Neuron (in vitro differentiated cells): ENCODE results near the gene NKX1-2.
A peak's percentile ranks its signal among the peaks of the same experiment; 100 is the strongest.

ENCODE experiments used
- H2AFZ ChIP-seq: one replicate; pipeline ENCODE4 v1.6.1; 2013; ENCODE audit warnings: low read depth, mild to moderate bottlenecking, inconsistent platforms, low read length, moderate library complexity
- H3K27me3 ChIP-seq: one replicate; pipeline ENCODE4 v1.6.1; 2013; ENCODE audit warnings: low read length; ENCODE audit not compliant: insufficient read depth
- H3K36me3 ChIP-seq: one replicate; pipeline ENCODE4 v1.6.1; 2013; ENCODE audit warnings: low read length; ENCODE audit not compliant: insufficient read depth
- H3K4me1 ChIP-seq: one replicate; pipeline ENCODE4 v1.6.1; 2013; ENCODE audit warnings: low read length; ENCODE audit not compliant: insufficient read depth
- H3K4me3 ChIP-seq: 2 replicates; pipeline ENCODE4 v1.5.1; 2013; ENCODE audit warnings: mild to moderate bottlenecking, low read length, moderate library complexity
- H3K9me3 ChIP-seq: one replicate; pipeline ENCODE4 v1.6.1; 2013; ENCODE audit warnings: low read length

Gene NKX1-2

DNA sequence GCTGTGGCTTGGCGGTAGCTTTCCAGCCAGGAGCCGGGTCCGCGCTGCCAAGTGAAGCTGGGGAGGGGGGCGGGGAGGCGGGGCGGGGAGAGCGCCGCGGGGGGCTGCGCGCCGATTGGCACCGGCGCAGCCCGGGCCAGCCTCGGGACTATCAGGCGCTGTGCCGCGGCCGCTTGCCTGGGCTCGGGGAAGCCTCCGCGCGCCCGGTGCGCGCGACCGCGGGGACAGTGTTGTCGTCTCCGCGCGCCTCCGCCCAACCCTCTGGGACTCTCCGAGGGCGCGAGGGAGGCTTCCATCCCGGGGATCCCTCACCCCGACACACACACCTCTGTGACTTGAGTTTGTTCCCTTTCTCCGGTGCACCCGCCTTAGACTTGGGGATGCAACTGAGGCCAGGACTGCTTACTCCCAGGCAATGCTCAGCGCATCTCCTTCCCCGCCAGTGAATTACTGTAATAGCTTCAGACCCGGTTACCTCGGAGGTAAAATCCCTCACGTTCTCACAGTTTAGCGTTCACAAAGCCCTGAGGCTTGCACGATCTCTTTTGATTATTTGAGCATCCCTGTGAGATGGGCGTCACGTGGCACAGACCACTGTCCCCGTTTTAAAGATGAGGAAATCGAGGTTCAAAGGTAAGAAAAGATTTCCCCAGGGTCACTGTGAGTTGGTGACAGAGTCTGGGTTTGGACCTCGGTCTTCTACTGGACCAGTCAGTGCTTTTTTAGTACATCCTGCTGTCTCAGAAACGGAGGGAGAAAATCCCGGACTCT lies at the start of gene NKX1-2:
TSS of gene NKX1-2 (minus strand) at position 24 of the 771 bp plus-strand sequence. CDS start 92 bp downstream, outside the sequence.
- peak within 1 kb of the TSS; percentile 39 for H3K4me3 ChIP-seq
- peak within 1 kb of the TSS; percentile 77 for H2AFZ ChIP-seq
- H3K36me3 ChIP-seq = no peaks in the 10 kb centered on the region
- H3K4me1 ChIP-seq = peaks cover 31% of the 10 kb centered on the region
- no peaks in the 10 kb centered on the region for H3K9me3 ChIP-seq
- H3K27me3 ChIP-seq = peaks cover 86% of the 10 kb centered on the region

DNA sequence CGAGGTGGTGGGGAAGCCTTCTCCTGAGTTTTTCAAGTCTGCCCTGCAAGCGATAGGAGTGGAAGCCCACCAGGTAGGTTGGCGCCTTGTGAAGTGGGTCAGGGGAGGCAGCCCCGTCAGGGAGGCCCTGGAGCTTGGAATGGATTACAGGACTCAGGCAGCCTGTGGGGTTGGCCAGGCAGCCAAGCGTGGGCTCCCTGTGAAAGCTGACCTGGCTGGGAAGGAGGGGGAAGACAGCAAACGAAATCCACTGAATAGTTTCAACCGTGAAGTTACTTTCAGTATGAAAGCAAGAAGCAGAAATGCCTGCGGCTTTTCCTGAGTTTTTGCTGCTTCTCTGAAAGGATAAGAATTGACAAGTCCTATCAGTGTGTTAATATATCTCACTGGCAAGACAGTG lies 48.2 kb upstream of the NKX1-2 start:
- Histone ChIP-seq H3K36me3 (peaks cover 3% of the 10 kb centered on the region), H3K4me3 (no peak overlapping the region), H2AFZ (no peak overlapping the region), H3K27me3 (no peaks in the 10 kb centered on the region), H3K4me1 (peaks cover 18% of the 10 kb centered on the region), H3K9me3 (peaks cover 6% of the 10 kb centered on the region)

DNA sequence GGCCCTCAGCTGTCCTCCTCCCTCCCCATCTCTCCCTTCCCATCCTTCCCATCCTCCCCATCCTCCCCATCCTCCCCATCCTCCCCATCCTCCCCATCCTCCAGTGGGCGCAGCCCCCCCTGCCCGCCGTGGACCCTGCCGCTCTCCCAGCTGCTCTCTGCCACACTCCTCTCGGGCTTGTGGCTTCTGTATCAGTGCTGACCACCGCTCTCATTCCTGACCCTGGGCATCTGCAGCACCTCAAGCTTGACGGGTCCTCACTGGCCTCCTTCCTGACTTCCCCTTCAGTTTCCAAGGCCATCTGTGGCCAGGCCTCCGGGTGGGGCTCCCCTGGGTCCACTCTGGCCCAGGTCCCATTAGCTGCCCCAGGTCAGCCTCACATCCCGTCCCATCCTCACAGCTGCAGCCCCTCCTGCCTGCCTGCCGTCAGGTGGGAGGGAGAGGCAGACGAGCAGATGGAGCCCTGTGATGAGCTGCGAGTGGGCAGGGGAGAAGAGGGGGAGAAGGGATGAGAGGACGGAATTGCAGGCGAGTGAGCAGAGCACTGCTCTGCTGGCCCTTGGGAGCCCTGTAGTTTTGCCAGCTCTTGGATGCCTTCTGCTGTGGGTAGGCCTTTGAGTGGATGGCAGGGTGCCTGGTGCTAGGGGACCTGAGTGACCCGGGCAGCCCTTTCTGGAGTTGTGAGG lies 47.5 kb upstream of the NKX1-2 start:
- Histone ChIP-seq H3K4me3 (no peak overlapping the region), H3K36me3 (peaks cover 3% of the 10 kb centered on the region), H3K4me1 (peaks cover 20% of the 10 kb centered on the region), H3K27me3 (no peaks in the 10 kb centered on the region), H3K9me3 (peaks cover 6% of the 10 kb centered on the region), H2AFZ (no peak overlapping the region)

DNA sequence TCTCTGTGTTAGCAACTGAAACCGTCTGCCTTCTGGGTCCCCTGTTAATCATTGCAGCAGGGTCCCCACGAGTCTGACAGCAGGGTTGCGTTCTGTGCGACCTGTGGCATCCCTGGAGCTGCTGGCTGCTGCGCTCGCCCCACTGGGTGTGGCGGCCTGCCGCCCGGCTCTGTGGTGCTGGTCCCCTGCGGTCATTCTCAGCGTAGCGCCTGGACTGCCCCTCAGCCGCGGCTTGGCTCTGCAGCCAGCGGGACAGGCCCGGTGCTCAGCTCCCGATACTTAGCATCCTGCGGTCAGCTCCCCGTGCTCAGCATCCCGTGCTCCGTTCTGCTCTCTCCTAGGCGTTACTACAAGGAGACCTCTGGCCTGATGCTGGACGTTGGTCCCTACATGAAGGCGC lies 46.8 kb upstream of the NKX1-2 start:
- Histone ChIP-seq H3K9me3 (peaks cover 8% of the 10 kb centered on the region), H3K4me1 (peaks cover 20% of the 10 kb centered on the region), H3K27me3 (no peaks in the 10 kb centered on the region), H3K4me3 (no peak overlapping the region), H3K36me3 (peaks cover 3% of the 10 kb centered on the region), H2AFZ (no peak overlapping the region)

DNA sequence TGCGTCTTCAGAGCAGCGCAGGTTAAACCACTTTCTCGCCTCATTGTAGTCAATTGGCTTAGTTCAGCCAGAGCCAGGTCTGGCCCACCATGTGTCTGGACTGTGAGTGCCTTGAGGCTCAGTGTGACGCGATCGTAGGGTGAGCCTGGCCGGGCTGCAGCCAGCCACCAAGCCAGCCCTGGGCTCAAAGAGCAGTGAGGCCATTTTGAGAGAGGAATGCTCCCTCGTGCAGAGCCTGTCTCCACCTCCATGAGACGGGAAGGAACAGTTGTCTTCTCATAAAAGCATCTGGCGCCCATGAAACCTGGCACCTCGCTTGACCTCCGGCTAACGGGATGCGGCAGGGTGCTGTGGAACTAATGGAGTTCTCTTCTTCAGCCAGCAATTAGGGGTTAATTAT lies 46.3 kb upstream of the NKX1-2 start:
- Histone ChIP-seq H3K9me3 (peaks cover 11% of the 10 kb centered on the region), H3K27me3 (no peaks in the 10 kb centered on the region), H2AFZ (no peak overlapping the region), H3K36me3 (peaks cover 3% of the 10 kb centered on the region), H3K4me3 (no peak overlapping the region), H3K4me1 (peaks cover 20% of the 10 kb centered on the region)

DNA sequence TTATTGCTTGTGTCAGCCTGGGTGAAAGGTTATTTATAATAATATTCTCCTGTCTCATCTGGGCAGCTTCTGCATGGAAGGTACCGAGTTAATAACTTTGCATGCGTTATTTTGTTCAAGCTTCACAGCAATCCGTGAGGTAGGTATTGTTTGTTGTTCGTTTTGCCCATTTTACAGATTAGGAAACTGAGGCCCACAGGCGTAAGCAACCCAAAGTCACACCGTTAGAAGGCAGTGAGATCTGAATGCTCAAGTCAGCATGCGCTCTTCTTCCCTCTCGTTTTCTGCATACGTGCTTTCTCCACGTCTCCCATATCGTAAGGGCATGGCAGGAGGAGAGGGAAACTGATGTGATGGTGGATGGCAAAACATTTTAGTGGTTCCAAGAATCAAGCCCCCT lies 45.9 kb upstream of the NKX1-2 start:
- Histone ChIP-seq H3K4me3 (no peak overlapping the region), H2AFZ (no peak overlapping the region), H3K4me1 (peaks cover 20% of the 10 kb centered on the region), H3K9me3 (peaks cover 8% of the 10 kb centered on the region), H3K36me3 (no peaks in the 10 kb centered on the region), H3K27me3 (no peaks in the 10 kb centered on the region)

DNA sequence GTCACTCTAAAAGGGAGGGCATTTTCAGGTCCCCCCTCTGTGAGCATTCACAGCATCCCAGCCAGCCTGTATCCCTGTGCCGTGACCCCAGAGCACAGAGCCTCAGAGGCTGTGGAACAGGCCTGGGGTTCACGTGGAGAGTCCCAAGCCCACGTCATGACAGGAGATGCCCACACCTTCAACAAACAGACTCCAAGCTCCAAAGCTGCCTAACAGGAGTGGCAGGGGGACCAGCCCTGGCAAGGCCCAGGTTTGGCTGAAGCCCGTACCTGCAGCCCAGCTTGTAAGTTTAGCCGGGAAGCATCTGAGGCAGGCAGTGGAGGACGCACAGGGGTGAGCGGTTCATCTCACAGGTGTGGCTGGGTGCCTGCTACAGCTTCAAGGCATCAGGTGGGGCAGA lies 45.3 kb upstream of the NKX1-2 start:
- H3K9me3 ChIP-seq = peaks cover 6% of the 10 kb centered on the region
- no peak overlapping the region for H3K4me3 ChIP-seq
- no peak overlapping the region for H2AFZ ChIP-seq
- H3K4me1 ChIP-seq = peaks cover 20% of the 10 kb centered on the region
- no peaks in the 10 kb centered on the region for H3K27me3 ChIP-seq
- no peaks in the 10 kb centered on the region for H3K36me3 ChIP-seq

DNA sequence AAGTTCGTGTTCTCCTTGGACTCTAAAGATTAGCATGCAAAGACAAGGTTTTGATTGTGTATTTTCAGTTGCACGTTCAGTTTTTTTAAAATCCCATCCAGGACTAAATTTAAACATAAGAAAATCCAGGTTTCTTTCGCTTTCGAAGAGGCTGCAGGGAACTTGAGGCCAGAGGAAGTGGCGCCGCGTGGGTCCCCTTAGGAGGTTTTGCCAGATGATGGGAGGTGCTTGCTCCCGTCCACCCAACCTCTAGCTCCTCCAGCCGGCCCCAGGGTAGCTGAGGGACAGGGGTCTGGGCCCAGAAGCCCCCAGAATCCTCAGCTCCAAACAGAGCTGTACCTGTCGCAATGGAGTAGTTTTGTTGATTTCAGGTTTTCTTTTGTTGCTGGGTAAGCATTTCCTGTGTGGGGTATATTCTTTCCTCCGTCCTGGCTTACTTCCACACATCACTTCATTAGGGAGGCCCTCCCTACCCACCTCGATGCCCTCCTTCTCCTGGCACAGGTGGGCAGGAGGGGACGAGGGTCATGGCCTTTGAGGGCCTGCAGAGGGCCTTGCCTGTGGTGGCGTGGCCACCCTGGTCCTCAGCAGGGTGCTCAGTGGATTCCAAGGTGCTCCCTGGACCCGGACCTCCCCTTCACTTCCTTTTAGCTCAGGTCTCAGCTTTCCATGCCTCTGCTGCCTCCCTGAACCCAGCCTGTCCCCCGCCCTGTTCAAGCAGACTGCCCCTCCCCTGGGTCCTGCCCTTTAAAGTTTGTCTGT lies 44.4 kb upstream of the NKX1-2 start:
- Histone ChIP-seq H3K9me3 (peaks cover 6% of the 10 kb centered on the region), H3K36me3 (no peaks in the 10 kb centered on the region), H3K4me1 (peaks cover 20% of the 10 kb centered on the region)

DNA sequence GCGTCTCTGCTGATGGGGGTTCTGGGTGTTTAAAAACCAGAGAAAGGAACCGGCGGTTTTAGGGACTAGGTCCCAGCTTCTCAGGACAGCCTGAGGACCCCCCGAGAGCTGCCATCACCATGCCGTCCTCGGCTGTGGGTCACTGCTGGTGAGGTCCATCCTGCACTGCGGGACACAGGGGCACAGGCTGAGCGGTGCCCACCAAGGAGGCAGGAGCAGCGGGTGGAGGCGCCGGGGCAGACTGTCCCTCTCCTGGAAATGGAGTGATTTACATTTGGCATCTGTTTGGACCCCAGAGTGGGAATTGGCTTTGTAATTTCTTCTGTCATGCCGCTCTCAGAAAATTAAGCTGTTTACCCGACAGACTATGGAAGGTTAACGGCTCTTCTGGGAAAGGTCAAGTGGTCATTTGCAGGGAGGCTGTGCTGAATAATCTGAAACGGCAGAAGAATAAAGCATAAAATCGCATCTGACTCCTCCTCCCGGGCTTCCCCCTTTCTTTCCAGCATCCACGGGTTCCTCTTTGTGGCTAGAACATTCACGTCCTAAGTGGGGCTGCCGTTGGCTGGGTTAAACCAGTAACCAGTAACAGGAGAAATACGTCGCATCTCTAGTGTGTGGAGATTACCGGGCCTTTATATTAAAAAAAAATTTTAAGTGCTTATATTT lies 43.5 kb upstream of the NKX1-2 start:
- Histone ChIP-seq H3K9me3 (peaks cover 6% of the 10 kb centered on the region), H3K4me3 (no peak overlapping the region), H3K27me3 (no peaks in the 10 kb centered on the region), H3K4me1 (peaks cover 20% of the 10 kb centered on the region), H3K36me3 (no peaks in the 10 kb centered on the region), H2AFZ (no peak overlapping the region)

More for the DNA sequence above, 44.4 kb upstream of the NKX1-2 start:
- no peak overlapping the region for H2AFZ ChIP-seq
- H3K4me3 ChIP-seq = no peak overlapping the region
- no peaks in the 10 kb centered on the region for H3K27me3 ChIP-seq

DNA sequence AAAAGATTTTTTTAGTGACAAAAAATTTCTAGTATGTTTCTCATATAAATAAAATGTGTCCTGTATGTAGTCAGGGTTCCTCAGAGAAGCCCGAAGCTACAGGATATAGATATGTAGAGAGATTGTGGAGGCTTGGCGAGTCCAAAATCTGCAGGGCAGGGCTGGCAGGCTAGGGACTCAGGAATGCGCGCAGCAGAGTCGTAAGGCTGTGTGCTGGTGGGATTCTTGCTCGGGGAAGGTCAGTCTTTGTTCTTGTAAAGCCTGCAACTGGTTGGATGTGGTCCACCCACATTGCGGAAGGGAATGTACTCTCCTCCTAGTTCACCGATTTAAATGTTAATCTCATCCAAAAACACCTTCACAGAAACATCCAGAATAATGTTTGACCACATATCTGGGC lies 42.4 kb upstream of the NKX1-2 start:
- no peak overlapping the region for H3K4me3 ChIP-seq
- no peaks in the 10 kb centered on the region for H3K27me3 ChIP-seq
- peaks cover 6% of the 10 kb centered on the region for H3K9me3 ChIP-seq
- no peak overlapping the region for H2AFZ ChIP-seq
- H3K4me1 ChIP-seq = peaks cover 20% of the 10 kb centered on the region
- H3K36me3 ChIP-seq = no peaks in the 10 kb centered on the region

DNA sequence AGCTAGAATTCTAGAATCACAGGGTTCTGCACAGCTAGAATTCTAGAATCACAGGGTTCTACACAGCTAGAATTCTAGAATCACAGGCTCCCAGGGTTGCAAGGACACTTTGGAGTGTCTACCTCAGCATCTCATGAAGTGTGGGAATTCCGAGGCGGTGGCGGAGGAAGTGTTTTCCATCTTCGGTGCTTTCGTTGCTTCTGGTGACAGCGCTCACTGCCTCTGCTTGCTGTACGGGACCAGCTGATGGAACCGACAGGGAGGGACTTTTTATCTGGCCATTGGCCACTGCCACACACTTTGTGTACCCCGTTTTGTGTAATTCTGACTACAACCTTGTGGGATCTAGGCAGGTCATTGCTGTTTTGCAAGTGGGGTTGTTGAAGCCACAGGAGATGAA lies 41.3 kb upstream of the NKX1-2 start:
- Histone ChIP-seq H3K36me3 (no peaks in the 10 kb centered on the region), H3K4me1 (peaks cover 20% of the 10 kb centered on the region), H3K27me3 (no peaks in the 10 kb centered on the region), H3K9me3 (peaks cover 9% of the 10 kb centered on the region), H2AFZ (no peak overlapping the region), H3K4me3 (no peak overlapping the region)

DNA sequence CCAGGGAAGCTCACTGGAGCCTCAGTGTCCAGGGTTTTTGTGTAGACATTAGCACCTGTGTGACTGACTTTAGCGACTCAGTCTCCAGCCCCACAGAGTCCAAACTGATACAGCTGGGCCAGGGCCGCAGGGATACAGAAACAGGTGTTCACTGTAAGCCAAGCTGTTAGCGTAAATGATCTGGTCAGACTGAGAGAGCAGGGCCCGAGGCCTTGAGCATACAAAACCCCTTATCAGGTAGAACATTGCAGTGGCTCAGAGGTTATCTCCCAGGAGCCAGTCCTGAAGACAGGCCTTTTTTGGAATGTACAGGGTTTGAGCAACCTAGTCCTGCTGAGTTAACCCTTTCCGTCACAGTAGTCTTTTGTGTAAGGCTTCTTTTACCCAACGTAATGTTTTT lies 36.8 kb upstream of the NKX1-2 start:
- Histone ChIP-seq H3K4me1 (peaks cover 24% of the 10 kb centered on the region), H2AFZ (no peak overlapping the region), H3K27me3 (no peaks in the 10 kb centered on the region), H3K36me3 (no peaks in the 10 kb centered on the region), H3K9me3 (peaks cover 7% of the 10 kb centered on the region), H3K4me3 (no peak overlapping the region)

DNA sequence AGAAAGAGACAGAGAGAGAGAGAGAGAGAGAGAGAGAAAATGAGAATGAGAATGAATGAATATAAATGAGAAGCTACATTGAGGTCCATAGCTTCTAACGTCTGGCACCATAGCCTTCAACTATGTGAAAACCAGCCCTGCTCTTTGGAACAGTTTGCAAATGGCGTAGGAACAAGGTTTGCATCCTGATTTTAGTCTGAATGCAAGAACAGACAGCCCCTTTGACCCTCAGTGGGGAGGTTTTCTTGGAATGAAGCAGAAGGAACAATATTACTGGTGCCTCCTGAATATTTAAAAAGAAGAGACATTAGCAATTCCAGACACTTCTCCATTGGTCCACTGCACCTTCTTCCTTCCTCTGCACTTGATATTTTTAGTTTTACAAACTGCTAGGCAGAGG lies 34.8 kb upstream of the NKX1-2 start:
- Histone ChIP-seq H3K9me3 (peaks cover 3% of the 10 kb centered on the region), H3K36me3 (no peaks in the 10 kb centered on the region), H3K4me1 (peaks cover 30% of the 10 kb centered on the region), H3K27me3 (no peaks in the 10 kb centered on the region), H2AFZ (no peak overlapping the region), H3K4me3 (no peak overlapping the region)
